ENCODE data around the gene SHANK1.

- TF ChIP-seq ZNF274 (IDR thresholded peaks at IDR 0.05; ENCODE audit: low read depth, low read length): no peak
- no peak for TF ChIP-seq YY1 (IDR thresholded peaks at IDR 0.05; ENCODE audit: insufficient read depth, insufficient read length)
- no peak for TF ChIP-seq SUZ12 (IDR thresholded peaks at IDR 0.05; ENCODE audit: extremely low read depth, insufficient read depth, insufficient read length)
Observed at GRCh38 chr19:50696094-50696483, 23.5 kb downstream of the SHANK1 start.

All from NT2/D1 (cell line).